KOPT-K1 (cell line): ENCODE measurements around the gene PRKD3.
"Not testable (repeated sequence)": the region's sequence is repeated elsewhere in the genome, so short reads cannot be mapped to it uniquely, and the experiment has no call there.

ENCODE experiments used
- H3K27ac ChIP-seq: fragments of 200-600 bp; sonication (generic); 2 replicates; pipeline ENCODE4 v1.5.1; 2016; ENCODE audit warnings: antibody characterized with exemption, mild to moderate bottlenecking, low read depth, low read length; ENCODE audit not compliant: poor library complexity, severe bottlenecking
- H3K36me3 ChIP-seq: fragments of 200-600 bp; sonication (generic); 2 replicates; pipeline ENCODE4 v1.5.1; 2017; ENCODE audit warnings: antibody characterized with exemption, mild to moderate bottlenecking, low read length, moderate library complexity; ENCODE audit not compliant: insufficient read depth
- H3K9me3 ChIP-seq: fragments of 200-600 bp; sonication (generic); 2 replicates; pipeline ENCODE4 v1.5.1; 2017; ENCODE audit warnings: antibody characterized with exemption, low read length, mild to moderate bottlenecking; ENCODE audit not compliant: insufficient read depth, poor library complexity, severe bottlenecking

PRKD3 gene

GRCh38 chr2:37306024-37306423, 18.6 kb downstream of the PRKD3 start:
- peaks cover 9% of the 10 kb centered on the region for H3K9me3 ChIP-seq
- H3K36me3 ChIP-seq, result no peaks in the 10 kb centered on the region
- no peak overlapping the region for H3K27ac ChIP-seq

DNA sequence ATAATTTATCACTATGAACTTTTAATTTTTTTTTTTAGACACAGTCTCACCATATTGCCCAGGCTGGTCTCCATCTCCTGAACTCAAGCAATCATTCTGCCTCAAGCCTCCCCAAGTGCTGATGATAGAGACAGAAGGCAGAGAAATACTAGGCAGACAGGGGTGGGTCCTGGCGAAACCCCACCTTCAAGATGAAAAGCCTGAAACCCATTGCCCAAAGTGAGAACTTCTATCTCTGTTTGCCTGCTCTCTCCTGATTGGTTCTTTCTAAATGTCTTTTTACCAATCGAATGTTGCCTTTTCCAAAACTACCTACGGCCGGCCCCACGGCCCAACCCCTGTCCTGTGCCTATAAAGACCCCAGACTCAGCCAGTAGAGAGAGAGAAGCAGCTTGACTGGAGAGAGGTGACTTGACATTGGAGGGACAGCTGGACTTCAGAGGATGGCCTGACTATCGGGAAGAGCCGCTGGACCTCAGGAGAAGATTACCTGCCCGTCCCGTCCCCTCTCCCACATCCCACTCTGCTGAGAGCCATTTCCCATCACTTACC, 21.9 kb downstream of the PRKD3 start:
- Histone ChIP-seq H3K9me3 (peaks cover 9% of the 10 kb centered on the region), H3K36me3 (no peaks in the 10 kb centered on the region), H3K27ac (no peak overlapping the region)

DNA sequence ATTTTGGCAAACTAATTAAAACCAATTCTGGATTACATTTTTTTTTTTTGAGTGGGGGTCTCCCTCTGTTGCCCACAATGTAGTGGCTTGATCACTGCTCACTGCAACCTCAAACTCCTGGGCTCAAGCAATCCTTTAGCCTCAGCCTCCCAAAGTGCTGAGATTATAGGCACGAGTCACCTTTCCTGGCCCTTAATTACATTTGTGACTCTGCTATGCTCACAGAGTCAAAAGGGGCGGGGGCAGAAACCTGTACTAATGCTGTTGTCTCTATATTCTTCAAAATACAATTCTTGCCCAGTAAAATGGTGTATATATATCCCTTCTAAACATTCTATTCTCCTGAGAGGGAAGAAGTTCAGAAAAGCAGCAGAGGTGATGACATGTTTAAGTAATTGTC, 23.2 kb downstream of the PRKD3 start:
- H3K9me3 ChIP-seq, result peaks cover 9% of the 10 kb centered on the region

GRCh38 chr2:37300578-37300977, 24.1 kb downstream of the PRKD3 start:
- Histone ChIP-seq H3K27ac (no peak overlapping the region), H3K36me3 (no peaks in the 10 kb centered on the region), H3K9me3 (peaks cover 9% of the 10 kb centered on the region)

More for the DNA sequence above, 23.2 kb downstream of the PRKD3 start:
- Histone ChIP-seq H3K27ac (no peak overlapping the region), H3K36me3 (no peaks in the 10 kb centered on the region)

DNA sequence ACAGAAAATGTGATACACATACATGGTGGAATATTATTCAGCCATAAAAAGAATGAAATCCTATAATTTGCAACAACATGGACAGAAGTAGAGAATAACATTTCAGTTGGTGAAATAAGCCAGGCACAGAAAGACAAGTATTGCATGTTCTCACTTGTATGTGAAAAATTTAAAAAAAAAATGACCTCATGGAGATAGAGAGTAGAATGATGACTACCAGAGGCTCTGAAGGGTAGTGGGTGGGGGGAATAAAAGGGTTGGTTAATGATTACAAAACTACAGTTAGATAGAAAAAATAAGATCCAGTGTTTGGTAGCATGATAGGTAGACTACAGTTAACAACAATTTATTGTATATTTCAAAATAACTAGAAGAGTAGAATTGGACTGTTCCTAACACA, 24.5 kb downstream of the PRKD3 start:
- no peak overlapping the region for H3K27ac ChIP-seq
- H3K36me3 ChIP-seq, result no peaks in the 10 kb centered on the region
- peaks cover 9% of the 10 kb centered on the region for H3K9me3 ChIP-seq

DNA sequence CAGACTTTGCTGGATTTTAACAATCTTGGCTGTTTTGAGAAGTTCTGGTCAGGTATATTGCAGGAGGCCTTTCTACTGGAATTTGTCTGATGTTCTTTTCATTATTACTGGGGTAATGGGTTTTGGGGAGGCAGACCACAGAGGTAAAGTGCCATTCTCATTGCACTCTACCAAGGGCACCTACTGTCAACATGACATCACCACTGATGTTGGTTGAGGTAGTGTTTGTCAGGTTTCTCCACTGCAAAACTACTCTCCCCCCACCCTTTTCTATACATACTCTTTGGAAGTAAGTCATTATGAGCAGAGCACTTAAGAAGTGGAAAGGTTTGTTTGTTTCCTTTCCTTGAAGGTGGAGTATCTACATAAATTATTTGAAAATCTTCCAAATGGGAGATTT, 27.0 kb downstream of the PRKD3 start:
- H3K9me3 ChIP-seq, result peaks cover under 1% of the 10 kb centered on the region
- H3K36me3 ChIP-seq, result no peaks in the 10 kb centered on the region
- H3K27ac ChIP-seq, result no peak overlapping the region

DNA sequence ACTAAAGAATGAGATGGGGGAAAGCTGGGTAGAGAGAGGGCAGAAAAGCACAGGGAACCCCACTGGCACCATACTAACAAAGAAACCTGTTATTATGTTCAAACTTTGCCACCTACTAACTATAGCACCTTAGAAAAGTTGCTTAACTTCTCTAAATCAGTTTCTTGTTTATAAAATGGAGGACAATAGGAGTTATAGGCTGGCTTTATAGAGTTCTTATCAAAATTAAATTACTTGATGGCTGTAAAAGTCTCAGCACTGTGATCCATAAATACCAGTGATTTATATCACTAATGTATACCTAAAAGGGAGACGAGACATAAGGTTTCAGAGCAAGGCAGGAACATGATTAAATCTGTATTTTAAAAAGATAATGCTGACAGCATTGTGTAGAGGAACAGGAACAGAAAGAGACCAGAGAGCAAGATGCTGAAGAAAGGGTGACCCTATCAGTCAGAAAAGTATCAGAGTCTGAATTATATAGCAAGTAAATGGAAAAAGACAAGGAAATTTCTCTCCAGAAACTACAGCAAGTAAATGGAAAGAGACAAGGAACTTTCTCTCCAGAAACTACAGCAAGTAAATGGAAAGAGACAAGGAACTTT, 29.1 kb downstream of the PRKD3 start:
- Histone ChIP-seq H3K9me3 (no peaks in the 10 kb centered on the region), H3K36me3 (no peaks in the 10 kb centered on the region; the same call in 1 of the 2 replicates), H3K27ac (no peak overlapping the region)

GRCh38 chr2:37294858-37295257, 29.8 kb downstream of the PRKD3 start:
- H3K9me3 ChIP-seq, H3K27ac ChIP-seq, H3K36me3 ChIP-seq: not testable (repeated sequence)

DNA sequence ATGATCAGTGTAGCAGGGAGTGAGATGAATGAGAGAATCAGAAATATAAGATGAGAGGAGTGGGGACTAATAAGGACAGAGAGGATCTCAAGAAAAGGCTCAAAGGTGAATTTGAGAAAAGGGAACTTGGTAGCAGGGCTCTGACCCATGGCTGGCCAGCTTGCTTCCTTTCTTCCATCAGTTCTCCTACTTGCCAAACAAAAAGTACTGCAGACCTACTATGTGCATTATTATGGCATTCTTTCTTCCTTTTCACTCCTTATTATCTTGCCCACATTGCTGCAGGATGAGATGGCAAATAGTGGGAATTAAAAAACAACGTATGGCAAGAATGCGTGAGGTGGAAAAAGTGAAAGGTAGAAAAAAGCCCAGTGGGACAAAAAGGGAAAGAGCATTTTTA, 33.0 kb downstream of the PRKD3 start:
- peaks cover 12% of the 10 kb centered on the region for H3K36me3 ChIP-seq
- H3K9me3 ChIP-seq, result no peaks in the 10 kb centered on the region
- H3K27ac ChIP-seq, result no peak overlapping the region

GRCh38 chr2:37287966-37288365, 36.7 kb downstream of the PRKD3 start:
- Histone ChIP-seq H3K36me3 (peaks cover 23% of the 10 kb centered on the region), H3K9me3 (no peaks in the 10 kb centered on the region), H3K27ac (no peak overlapping the region)

- Histone ChIP-seq H3K27ac (no peak overlapping the region), H3K36me3 (peaks cover 45% of the 10 kb centered on the region), H3K9me3 (no peaks in the 10 kb centered on the region)
These were observed 40.3 kb downstream of the PRKD3 start for GRCh38 chr2:37284381-37284780.

GRCh38 chr2:37283207-37283606, 41.4 kb downstream of the PRKD3 start:
- H3K36me3 ChIP-seq, result peaks cover 49% of the 10 kb centered on the region
- no peaks in the 10 kb centered on the region for H3K9me3 ChIP-seq
- H3K27ac ChIP-seq, result no peak overlapping the region

- no peaks in the 10 kb centered on the region for H3K9me3 ChIP-seq
- no peak overlapping the region for H3K27ac ChIP-seq
- H3K36me3 ChIP-seq, result peaks cover 46% of the 10 kb centered on the region
These were observed 41.9 kb downstream of the PRKD3 start for GRCh38 chr2:37282746-37283145.

DNA sequence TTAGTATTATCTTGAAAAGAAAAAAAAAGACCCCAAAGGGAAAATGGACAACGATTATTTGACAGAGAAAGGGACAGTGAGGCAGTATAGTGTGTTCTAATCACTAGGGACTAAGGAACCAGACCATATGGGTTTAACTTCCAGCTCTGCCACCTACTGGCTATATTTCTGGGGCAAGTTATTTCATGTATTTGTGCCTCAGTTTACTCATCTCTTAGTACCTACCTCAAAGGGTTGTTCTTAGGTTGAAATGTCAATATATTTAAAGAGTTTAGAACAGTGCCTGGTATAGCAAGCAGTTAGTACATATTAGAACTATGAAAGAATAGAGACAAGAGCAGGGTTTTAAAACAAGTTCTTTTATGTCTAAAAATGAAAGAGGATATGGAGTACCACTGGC, 42.7 kb downstream of the PRKD3 start:
- Histone ChIP-seq H3K36me3 (peaks cover 44% of the 10 kb centered on the region), H3K9me3 (no peaks in the 10 kb centered on the region), H3K27ac (no peak overlapping the region)

DNA sequence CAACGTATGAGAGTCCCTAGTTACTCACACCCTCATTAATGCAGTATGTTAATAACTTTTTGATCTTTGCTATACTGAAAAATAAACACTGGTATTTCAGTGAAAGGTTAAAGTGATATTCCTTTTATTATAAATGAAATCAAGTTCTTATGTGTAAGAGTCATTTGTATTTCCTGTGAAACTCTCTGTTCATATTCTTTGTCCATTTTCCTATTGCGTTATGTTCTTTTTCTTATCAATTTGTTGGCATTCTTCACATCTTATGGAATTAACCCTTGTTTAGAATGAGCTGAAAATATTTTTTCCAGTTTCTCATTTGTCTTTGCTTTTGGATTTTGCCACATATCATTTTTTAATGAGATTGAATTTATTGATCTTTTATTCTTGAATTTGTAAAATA, 48.3 kb downstream of the PRKD3 start:
- Histone ChIP-seq H3K27ac (no peak overlapping the region), H3K36me3 (peaks cover 72% of the 10 kb centered on the region), H3K9me3 (no peaks in the 10 kb centered on the region)
